Measurements from ENCODE around the gene GGTA1.
A peak's percentile ranks its signal among the peaks of the same experiment; 100 is the strongest.
"Not testable (repeated sequence)": the region's sequence is repeated elsewhere in the genome, so short reads cannot be mapped to it uniquely, and the experiment has no call there.

Gene GGTA1

GRCh38 chr9:121498487-121499176 is 1.0 kb downstream of the GGTA1 start:
- DNase-seq (ENCODE audit: low read depth) = no peak

GRCh38 chr9:121498150-121498486 is 1.5 kb downstream of the GGTA1 start:
- peak; percentile 41 for DNase-seq (ENCODE audit: low read depth)

- DNase-seq (ENCODE audit: low read depth) = no peak
Observed at GRCh38 chr9:121495976-121496375, 3.7 kb downstream of the GGTA1 start.

- DNase-seq (ENCODE audit: low read depth) = no peak
Observed at GRCh38 chr9:121494192-121494591, 5.5 kb downstream of the GGTA1 start.

GRCh38 chr9:121491111-121491510 is 8.5 kb downstream of the GGTA1 start:
- DNase-seq (ENCODE audit: low read depth) = no peak

- DNase-seq (ENCODE audit: low read depth) = no peak
Observed at GRCh38 chr9:121489344-121489743, 10.3 kb downstream of the GGTA1 start.

GRCh38 chr9:121486043-121486442 is 13.6 kb downstream of the GGTA1 start:
- no peak for DNase-seq (ENCODE audit: low read depth)

- DNase-seq (ENCODE audit: low read depth) = no peak
Observed at GRCh38 chr9:121485623-121486022, 14.0 kb downstream of the GGTA1 start.

- no peak for DNase-seq (ENCODE audit: low read depth)
Observed at GRCh38 chr9:121484651-121485446, 14.8 kb downstream of the GGTA1 start.

- DNase-seq (ENCODE audit: low read depth) = no peak
Observed at GRCh38 chr9:121483473-121484031, 16.1 kb downstream of the GGTA1 start.

- no peak for DNase-seq (ENCODE audit: low read depth)
Observed at GRCh38 chr9:121483049-121483448, 16.6 kb downstream of the GGTA1 start.

- no peak for DNase-seq (ENCODE audit: low read depth)
Observed at GRCh38 chr9:121478816-121479676, 20.6 kb downstream of the GGTA1 start.

GRCh38 chr9:121476156-121476555 is 23.5 kb downstream of the GGTA1 start:
- DNase-seq (ENCODE audit: low read depth) = no peak

- DNase-seq (ENCODE audit: low read depth) = no peak
Observed at GRCh38 chr9:121474231-121474947, 25.3 kb downstream of the GGTA1 start.

- no peak for DNase-seq (ENCODE audit: low read depth)
Observed at GRCh38 chr9:121473229-121473628, 26.4 kb downstream of the GGTA1 start.

- DNase-seq (ENCODE audit: low read depth) = no peak
Observed at GRCh38 chr9:121472446-121472845, 27.2 kb downstream of the GGTA1 start.

GRCh38 chr9:121466142-121466541 is 33.5 kb downstream of the GGTA1 start:
- DNase-seq (ENCODE audit: low read depth) = no peak

GRCh38 chr9:121464968-121465367 is 34.7 kb downstream of the GGTA1 start:
- no peak for DNase-seq (ENCODE audit: low read depth)

- no peak for DNase-seq (ENCODE audit: low read depth)
Observed at GRCh38 chr9:121463026-121463807, 36.4 kb downstream of the GGTA1 start.

- no peak for DNase-seq (ENCODE audit: low read depth)
Observed at GRCh38 chr9:121459513-121459912, 40.1 kb downstream of the GGTA1 start.

GRCh38 chr9:121458449-121458848 is 41.2 kb downstream of the GGTA1 start:
- not testable (repeated sequence) for DNase-seq (ENCODE audit: low read depth)

All from GM04504 (cell line).